T-helper 22 cell (primary cell): ENCODE results near the gene NHLH2.

Source experiments
- DNase-seq: peaks from one replicate; pipeline ENCODE4 v3.0.0-alpha.2; 2020; ENCODE audit warnings: low read depth

The NHLH2 gene

GRCh38 chr1:115838431-115839028, 2.4 kb downstream of the NHLH2 start:
- no peak for DNase-seq

GRCh38 chr1:115837740-115838421, 3.0 kb downstream of the NHLH2 start:
- DNase-seq, result no peak

- no peak for DNase-seq
Observed at GRCh38 chr1:115837341-115837739, 3.6 kb downstream of the NHLH2 start.

GRCh38 chr1:115833856-115834255, 7.1 kb downstream of the NHLH2 start:
- no peak for DNase-seq

GRCh38 chr1:115832651-115833050, 8.3 kb downstream of the NHLH2 start:
- no peak for DNase-seq

- no peak for DNase-seq
Observed at GRCh38 chr1:115830963-115831362, 10.0 kb downstream of the NHLH2 start.

GRCh38 chr1:115829947-115830346, 11.0 kb downstream of the NHLH2 start:
- DNase-seq, result no peak

GRCh38 chr1:115829023-115829674, 11.8 kb downstream of the NHLH2 start:
- no peak for DNase-seq

- DNase-seq, result no peak
Observed at GRCh38 chr1:115828101-115829022, 12.6 kb downstream of the NHLH2 start.

GRCh38 chr1:115827452-115828044, 13.4 kb downstream of the NHLH2 start:
- no peak for DNase-seq

GRCh38 chr1:115826628-115827027, 14.3 kb downstream of the NHLH2 start:
- DNase-seq, result no peak

- no peak for DNase-seq
Observed at GRCh38 chr1:115822117-115822516, 18.8 kb downstream of the NHLH2 start.

GRCh38 chr1:115815694-115816093, 25.2 kb downstream of the NHLH2 start:
- no peak for DNase-seq

GRCh38 chr1:115814685-115815398, 26.1 kb downstream of the NHLH2 start:
- DNase-seq, result no peak

- no peak for DNase-seq
Observed at GRCh38 chr1:115813727-115814126, 27.2 kb downstream of the NHLH2 start.

- DNase-seq, result no peak
Observed at GRCh38 chr1:115811140-115811828, 29.6 kb downstream of the NHLH2 start.

GRCh38 chr1:115810609-115811008, 30.3 kb downstream of the NHLH2 start:
- no peak for DNase-seq

GRCh38 chr1:115809847-115810246, 31.1 kb downstream of the NHLH2 start:
- no peak for DNase-seq

- DNase-seq, result no peak
Observed at GRCh38 chr1:115809076-115809475, 31.9 kb downstream of the NHLH2 start.

GRCh38 chr1:115807723-115808122, 33.2 kb downstream of the NHLH2 start:
- no peak for DNase-seq

- DNase-seq, result no peak
Observed at GRCh38 chr1:115805597-115805996, 35.3 kb downstream of the NHLH2 start.
